Cortex of kidney (tissue), 1 donor: Measurements from ENCODE around the gene CHTF8.
"Not testable (repeated sequence)": the region's sequence is repeated elsewhere in the genome, so short reads cannot be mapped to it uniquely, and the experiment has no call there.

Experiments
- DNase-seq: peaks from one replicate; lab custom pipeline; 2025; lab: John Stamatoyannopoulos, UW

Gene CHTF8

DNA sequence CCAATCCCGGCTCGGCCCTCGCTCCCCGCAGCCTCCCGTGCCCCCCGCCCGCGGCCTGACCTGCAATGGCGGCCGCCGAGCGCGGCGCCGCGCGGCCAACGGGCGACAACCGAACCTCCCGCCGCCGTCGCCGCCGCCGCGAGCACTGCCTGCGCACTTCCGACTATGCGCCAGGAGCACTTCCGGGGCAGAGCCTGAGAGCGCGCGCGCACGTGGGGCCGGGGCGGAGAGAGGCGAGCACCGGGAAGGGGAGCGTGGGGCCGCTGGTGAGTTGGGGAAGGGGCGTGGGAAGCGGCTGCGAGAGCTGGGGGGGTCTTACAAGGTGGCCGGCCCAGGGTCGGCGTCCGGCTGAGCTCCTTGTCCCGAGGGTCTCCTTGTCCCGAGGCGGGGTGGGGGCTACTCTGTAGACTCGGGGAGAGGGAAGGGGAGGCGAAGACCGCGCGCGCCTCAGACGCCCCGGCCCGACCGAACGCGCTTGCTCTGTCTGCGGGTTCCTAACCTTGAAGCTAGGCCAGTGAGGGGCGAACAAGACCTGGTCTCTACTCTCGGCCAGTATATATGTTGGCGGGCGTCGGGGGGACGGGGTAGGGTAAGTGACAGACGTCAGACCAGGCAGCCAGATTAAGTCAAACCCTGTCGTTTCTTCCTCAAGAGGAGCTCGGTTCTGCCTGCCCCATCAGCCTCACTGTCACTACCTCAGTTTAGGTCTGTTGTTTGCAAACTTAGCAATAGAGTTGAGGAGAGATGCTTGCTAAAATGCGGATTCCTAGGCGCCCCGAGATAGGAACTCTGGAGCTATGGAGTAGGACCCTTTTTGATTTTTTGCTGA lies at the start of gene CHTF8, which contains the start of gene UTP4:
TSS of gene CHTF8 (minus strand) at position 165 of the 829 bp plus-strand sequence. CDS start 11,130 bp downstream, outside the sequence.
TSS of gene UTP4 (plus strand) at position 226 of the 829 bp plus-strand sequence. CDS start 811 bp downstream, outside the sequence.
- DNase-seq, result no peak

- DNase-seq, result no peak
Observed at GRCh38 chr16:69180011-69180338, 47.6 kb upstream of the CHTF8 start.

- no peak for DNase-seq
Observed at GRCh38 chr16:69179328-69180010, 47.1 kb upstream of the CHTF8 start.

DNA sequence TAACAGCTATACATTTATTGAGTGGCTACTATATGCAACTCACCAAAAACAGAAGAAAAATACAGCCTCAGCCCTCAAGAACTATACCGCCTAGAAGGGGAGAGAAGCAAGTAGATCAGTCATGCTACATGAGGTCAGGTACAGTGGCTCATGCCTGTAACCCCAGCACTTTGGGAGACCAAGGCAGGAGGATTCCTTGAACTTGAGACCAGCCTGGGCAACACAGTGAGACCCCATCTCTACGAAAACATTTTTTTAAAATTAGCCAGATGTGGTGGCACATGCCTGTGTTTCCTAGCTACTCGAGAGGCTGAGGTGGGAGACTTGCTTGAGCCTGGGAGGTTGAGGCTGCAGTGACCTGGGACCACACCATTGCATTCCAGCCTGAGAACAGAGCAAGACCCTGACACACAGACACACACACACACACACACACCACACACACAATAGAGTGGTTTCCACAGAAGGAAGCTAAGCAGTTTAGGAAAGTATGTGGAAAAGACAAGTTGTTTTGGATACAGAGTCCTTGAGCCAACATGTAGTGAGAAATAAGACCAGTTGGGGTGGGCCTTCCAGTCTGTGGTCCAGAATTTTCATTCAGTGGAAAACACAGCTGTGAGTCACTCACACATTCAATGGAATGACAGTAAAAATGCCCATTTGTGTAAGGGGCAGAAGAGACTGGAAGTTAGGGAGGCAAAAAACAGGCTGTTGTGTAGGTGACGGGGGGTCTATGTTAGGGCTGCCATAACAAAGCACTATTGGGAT lies 43.8 kb upstream of the CHTF8 start:
- no peak for DNase-seq

- DNase-seq, result no peak
Observed at GRCh38 chr16:69171325-69172084, 39.1 kb upstream of the CHTF8 start.

DNA sequence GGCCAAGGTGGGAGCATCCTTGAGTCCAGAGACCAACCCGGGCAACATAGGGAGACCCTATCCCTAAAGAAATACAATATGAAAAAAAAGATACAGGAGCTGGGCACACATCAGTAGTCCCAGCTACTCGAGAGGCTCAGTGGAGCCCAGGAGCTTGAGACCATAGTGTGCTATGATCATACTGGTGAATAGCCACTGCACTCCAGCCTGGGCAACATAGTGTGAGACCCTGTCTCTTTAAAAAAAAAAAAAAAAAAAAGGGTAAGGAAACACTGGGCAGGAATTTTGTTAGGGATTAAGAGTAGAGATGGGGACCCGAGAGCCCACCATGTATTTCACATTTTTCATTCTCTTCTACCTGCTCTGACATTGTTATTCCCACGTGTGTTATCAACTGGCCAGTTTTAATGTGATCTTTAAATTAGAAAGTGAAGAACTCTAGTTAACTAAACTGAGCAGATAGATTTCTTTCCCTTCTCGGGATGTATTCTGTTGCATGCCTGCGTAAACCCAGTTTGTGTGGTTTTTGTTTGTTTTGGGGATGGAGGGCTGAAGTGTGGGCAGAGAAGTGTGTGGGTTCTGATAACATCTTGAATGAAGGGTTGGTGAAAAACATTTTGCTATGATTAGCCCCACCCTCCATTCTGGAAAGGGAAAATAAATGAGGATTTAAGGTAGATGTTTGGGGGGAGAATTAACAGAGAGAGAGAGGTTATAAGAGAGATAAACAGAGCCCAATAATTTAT lies 37.4 kb upstream of the CHTF8 start:
- DNase-seq, result no peak

GRCh38 chr16:69169051-69169450 lies 36.7 kb upstream of the CHTF8 start:
- no peak for DNase-seq

DNA sequence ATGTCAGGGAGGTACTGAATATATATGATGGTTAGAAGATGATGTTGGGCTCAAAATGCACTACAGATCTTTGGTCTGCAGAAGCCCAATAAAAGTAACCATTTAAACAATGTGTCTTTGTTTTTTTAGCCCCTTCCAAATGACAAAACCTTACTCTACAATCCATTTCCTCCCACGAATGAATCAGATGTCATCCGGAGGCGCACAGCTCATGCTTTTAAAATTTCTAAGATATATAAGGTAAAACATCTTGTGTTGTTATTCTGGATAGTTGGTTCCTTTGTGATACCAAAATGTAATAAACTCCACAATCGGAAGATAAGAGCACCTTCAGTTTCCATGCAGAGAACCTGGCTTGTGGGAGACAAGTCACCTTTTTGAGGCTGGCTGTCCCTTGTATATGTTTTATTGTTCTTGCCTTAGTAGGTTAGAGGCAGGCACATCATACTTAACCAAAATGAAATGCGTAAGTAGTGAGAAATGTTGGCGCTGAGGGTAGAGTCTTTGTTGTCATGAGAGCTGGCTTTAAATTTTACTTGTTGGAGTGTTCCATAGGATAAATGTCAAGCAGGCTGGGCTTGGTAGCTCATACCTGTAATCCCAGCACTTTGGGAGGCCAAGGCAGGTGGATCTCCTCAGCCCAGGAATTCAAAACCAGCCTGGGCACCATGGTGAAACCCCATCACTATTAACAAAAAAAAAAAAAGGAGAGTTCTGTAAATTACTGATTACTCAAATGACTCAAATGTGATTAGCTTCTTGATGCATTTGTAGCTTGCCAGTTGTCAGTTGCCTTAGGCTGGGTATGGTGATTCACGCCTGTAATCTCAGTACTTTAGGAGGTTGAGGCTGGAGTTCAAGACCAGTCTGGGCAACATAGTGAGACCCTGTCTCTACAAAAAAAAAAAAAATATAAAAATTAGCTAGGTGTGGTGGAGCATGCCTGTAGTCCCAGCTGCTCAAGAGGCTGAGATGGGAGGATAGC lies 34.9 kb upstream of the CHTF8 start:
- DNase-seq, result no peak

GRCh38 chr16:69166221-69166833 lies 33.9 kb upstream of the CHTF8 start:
- DNase-seq, result no peak

GRCh38 chr16:69165584-69165983 lies 33.2 kb upstream of the CHTF8 start:
- DNase-seq, result no peak

DNA sequence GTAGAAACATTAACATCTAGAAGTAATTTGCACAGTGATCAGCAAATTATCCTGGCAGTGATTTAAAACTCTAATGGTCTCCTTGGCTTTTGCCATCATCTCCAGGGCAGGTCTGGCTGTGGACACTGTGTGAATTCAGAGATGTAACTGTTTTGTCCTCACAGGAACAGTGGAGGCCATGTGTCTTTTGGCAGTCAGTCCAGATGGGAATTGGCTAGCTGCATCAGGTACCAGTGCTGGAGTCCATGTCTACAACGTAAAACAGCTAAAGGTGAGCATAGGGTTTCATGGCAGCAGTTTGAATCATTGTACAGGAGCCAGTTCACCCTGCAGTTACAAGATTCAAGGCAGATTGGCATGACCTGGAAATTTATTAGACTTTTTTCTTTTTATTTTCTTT lies 27.8 kb upstream of the CHTF8 start:
- no peak for DNase-seq

GRCh38 chr16:69157196-69157595 lies 24.8 kb upstream of the CHTF8 start:
- no peak for DNase-seq

DNA sequence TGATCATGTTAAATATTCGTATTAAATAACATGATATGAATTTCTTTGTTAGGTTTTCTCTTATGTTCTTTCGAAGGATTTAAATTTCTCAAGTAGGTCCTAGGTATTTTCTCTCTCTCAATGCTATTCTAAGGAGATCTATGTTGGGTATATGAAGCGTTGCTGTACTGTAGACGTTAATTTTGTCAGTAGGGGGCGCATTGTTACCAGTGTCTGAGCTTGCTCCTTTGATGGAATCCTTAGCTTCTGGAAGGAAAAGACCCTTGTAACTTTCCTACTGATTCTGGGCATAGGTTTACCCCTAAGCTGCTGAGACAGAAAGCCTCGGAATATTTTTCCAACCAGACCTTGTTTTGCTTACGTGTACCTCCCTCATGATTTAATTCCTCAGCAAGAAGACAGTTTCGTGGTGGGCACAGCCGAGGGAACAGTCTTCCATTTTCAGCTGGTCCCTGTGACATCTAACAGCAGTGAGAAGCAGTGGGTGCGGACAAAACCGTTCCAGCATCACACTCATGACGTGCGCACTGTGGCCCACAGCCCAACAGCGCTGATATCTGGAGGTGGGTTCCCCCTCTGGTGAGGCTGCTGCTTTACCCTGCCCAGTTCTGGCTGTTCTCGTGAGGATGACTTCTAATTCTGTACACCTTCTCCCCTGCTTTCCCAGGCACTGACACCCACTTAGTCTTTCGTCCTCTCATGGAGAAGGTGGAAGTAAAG lies 17.9 kb upstream of the CHTF8 start:
- no peak for DNase-seq

DNA sequence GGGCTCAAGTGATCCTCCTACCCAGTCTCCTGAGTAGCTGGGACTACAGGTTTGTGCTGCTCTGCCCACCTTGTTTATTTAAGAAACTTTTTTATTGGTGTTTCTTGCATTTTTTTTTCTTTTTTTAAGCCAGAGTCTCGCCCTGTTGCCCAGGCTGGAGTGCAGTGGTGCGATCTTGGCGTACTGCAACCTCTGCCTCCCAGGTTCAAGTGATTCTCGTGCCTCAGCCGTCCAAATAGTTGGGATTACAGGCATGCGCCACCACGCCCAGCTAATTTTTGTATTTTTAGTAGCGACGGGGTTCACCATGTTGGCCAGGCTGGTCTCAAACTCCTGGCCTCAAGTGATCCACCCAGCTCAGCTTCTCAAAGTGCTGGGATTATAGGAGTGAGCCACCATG lies 17.2 kb upstream of the CHTF8 start:
- DNase-seq, result not testable (repeated sequence)

GRCh38 chr16:69145658-69146057 lies 13.3 kb upstream of the CHTF8 start:
- DNase-seq, result no peak

DNA sequence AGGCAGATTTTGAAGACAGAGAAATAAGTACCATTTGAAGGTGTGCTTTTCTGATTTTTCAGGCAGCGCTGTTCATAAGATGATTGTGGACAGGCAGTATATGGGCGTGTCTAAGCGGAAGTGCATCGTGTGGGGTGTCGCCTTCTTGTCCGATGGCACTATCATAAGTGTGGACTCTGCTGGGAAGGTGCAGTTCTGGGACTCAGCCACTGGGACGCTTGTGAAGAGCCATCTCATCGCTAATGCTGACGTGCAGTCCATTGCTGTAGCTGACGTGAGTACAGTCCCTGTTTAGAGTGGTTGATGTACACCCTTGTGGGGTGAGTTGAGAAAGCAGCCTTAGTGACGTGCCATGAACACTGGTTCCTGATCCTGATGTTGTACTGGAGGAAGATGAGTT lies 10.7 kb upstream of the CHTF8 start:
- DNase-seq, result no peak

GRCh38 chr16:69141936-69142335 lies 9.5 kb upstream of the CHTF8 start:
- no peak for DNase-seq

DNA sequence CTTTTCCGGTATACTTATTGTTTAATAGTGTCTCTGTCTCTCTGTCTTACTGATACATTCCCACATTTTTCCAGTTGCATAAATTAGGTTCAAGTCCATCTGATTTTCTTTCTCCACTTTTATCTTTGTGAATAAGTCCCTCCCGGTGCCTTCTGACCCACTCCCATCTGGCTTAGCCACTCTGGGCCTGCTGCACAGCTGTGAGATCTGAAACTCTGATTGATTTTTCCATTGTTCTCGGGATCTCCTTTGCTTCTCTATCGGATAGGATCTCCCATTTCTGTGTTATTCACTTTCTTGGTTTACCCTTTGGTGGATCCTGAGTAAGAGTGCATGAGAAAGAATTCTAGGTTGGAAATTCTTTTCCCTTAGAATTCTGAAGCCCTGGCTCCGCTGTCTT lies 8.6 kb upstream of the CHTF8 start:
- DNase-seq, result no peak

GRCh38 chr16:69139464-69139863 lies 7.1 kb upstream of the CHTF8 start:
- not testable (repeated sequence) for DNase-seq
